Thoracic aorta (tissue), 2 donors: ENCODE results near the gene F8. TPM values are rescaled to one million over a fixed set of nuclear protein-coding genes. Genes with fewer than 3 reads are reported as not detected.

Experiments
- ATAC-seq: fragments of 150-250 bp; one replicate; pipeline ENCODE4 v1.8.0; 2017; ENCODE audit warnings: low read depth; ENCODE audit not compliant: insufficient number of reproducible peaks, low FRiP score
- DNase-seq: peaks from one replicate; pipeline ENCODE4 v3.0.0-alpha.2; 2020; ENCODE audit warnings: low spot score
- H3K27ac ChIP-seq, 2 donors: fragments of 200-600 bp; sonication (generic); 1 replicate in 1 of 2; 2 replicates in 1 of 2; pipeline ENCODE4 v1.5.1; 2016; ENCODE audit warnings: mild to moderate bottlenecking in 2 of 2, moderate library complexity in 2 of 2
- H3K27me3 ChIP-seq: fragments of 200-600 bp; sonication (generic); replicated peaks from 2 replicates; pipeline ENCODE4 v1.6.0; 2016; ENCODE audit warnings: mild to moderate bottlenecking; ENCODE audit not compliant: insufficient read depth
- H3K36me3 ChIP-seq: fragments of 200-600 bp; sonication (generic); one replicate; pipeline ENCODE4 v1.5.1; 2016
- H3K4me1 ChIP-seq, 2 donors: fragments of 200-600 bp; sonication (generic); 1 replicate in 1 of 2; 2 replicates in 1 of 2; pipeline versions ENCODE4 v1.5.1 to v1.6.0; 2016; ENCODE audit warnings: low read depth in 2 of 2, mild to moderate bottlenecking in 1 of 2; ENCODE audit not compliant: control insufficient read depth in 1 of 2
- H3K4me3 ChIP-seq: fragments of 200-600 bp; sonication (generic); 2 replicates; pipeline ENCODE4 v1.5.1; 2016; ENCODE audit warnings: mild to moderate bottlenecking
- H3K9me3 ChIP-seq: fragments of 200-600 bp; sonication (generic); 2 replicates; pipeline ENCODE4 v1.5.1; 2016
- CTCF ChIP-seq: fragments of 200-600 bp; sonication (generic); IDR thresholded peaks from one replicate; pipeline ENCODE4 v1.5.1; 2019; ENCODE audit warnings: antibody characterized with exemption
- total RNA-seq, 2 donors: library from RNA; depleted of rRNA; stranded (reverse); fragments of >200 nt; gene quantifications; one replicate each; pipeline versions ENCODE4 v1.1.0 to v1.2.3, GENCODE V29; 2016

Gene F8
- total RNA-seq, 2 donors from 2014 or later = 7.7 to 18.1 TPM

DNA sequence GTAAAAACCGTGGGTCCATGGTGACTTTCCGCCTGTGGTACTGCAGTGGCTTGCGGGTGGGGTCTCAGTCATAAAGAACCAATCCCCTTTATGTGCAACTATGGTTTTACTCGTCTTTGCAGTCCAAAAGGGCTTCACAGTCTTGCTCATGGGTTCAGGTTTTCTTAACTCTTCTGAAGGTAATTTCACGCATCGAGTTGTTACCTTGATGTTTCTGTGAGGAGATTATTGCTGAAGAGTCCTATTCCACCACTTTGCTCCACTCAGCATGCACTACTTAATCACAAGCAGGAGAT, 41.5 kb downstream of the F8 start:
- no peak for DNase-seq
- Histone ChIP-seq H3K4me1 (no peaks in the 10 kb centered on the region), H3K36me3 (no peaks in the 10 kb centered on the region), H3K27ac (no peak overlapping the region), H3K9me3 (no peaks in the 10 kb centered on the region), H3K4me3 (peak overlapping the region; percentile 71), H3K27me3 (no peaks in the 10 kb centered on the region)
- no peak for TF ChIP-seq CTCF
- no peak for ATAC-seq

DNA sequence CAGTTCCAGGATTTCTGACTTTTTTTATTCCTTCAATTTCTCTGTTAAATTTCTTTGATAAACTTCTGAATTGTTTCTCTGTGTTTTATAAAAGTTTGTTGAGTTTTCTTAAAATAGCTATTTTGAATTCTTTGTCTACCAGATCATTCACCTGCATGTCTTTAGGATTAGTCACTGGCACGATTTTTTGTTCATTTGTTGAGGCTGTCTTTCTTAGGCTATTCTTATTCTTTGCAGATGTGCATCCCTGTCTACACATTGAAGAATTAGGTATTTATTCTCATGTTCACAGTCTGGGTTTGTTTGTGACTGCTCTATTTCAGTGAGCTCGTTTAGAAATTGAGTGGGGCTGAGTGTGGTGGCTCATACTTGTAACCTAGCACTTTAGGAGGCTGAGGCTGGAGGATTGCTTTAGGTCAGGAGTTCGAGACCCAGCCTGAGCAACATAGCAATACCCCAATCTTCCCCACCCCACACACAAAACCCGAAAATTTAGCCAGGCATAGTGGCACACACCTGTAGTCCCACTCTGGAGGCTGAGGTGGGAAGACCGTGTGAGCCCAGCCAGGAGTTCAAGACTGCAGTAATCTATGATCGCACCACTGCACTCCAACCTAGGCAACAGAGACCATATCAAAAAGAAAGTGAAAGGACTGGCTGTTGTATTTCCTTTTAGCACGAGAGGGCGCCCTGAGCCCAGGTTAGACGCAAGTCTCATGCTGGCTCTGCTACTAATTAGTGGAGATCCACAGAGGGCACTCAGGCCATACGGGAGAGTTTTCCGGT, 42.0 kb downstream of the F8 start:
- no peaks in the 10 kb centered on the region for H3K27me3 ChIP-seq
- peak; percentile 63 for TF ChIP-seq CTCF
- ATAC-seq (no peak), DNase-seq (peak; percentile 7)
- no peaks in the 10 kb centered on the region for H3K9me3 ChIP-seq
- H3K4me1 ChIP-seq = no peaks in the 10 kb centered on the region
- no peaks in the 10 kb centered on the region for H3K36me3 ChIP-seq
- no peak overlapping the region for H3K27ac ChIP-seq
- H3K4me3 ChIP-seq = peak overlapping the region; percentile 71

GRCh38 chrX:154979629-154980028, 42.9 kb downstream of the F8 start:
- Histone ChIP-seq H3K4me1 (no peaks in the 10 kb centered on the region), H3K4me3 (no peak overlapping the region), H3K27me3 (no peaks in the 10 kb centered on the region), H3K36me3 (no peaks in the 10 kb centered on the region), H3K9me3 (no peaks in the 10 kb centered on the region), H3K27ac (no peak overlapping the region)
- no peak for DNase-seq
- ATAC-seq = no peak
- no peak for TF ChIP-seq CTCF

GRCh38 chrX:154968353-154968752, 54.2 kb downstream of the F8 start:
- Histone ChIP-seq H3K4me3 (no peak overlapping the region), H3K27ac (no peak overlapping the region)
- no peak for TF ChIP-seq CTCF

DNA sequence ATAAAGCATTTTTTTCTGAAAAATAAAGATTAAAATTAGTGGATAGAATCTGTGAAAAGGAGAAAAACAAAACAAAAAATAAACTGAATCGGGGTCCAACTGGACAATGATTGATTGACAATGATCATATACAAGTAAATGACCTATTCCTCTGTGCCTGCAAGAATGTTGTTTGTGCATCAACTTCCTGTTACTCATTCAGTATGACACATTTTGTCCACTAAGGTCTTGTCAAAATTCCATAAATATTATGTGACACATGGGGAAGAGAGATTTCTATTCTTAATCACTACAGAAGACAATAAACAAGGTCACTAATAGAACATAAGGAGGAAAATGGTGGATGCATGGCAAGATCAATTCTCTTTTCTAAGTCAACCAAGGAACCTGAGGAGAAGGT, 54.9 kb downstream of the F8 start:
- H3K4me1 ChIP-seq = no peaks in the 10 kb centered on the region
- no peak overlapping the region for H3K27ac ChIP-seq
- H3K9me3 ChIP-seq = no peaks in the 10 kb centered on the region
- H3K27me3 ChIP-seq = no peaks in the 10 kb centered on the region
- TF ChIP-seq CTCF = no peak
- no peaks in the 10 kb centered on the region for H3K36me3 ChIP-seq
- ATAC-seq (no peak), DNase-seq (no peak)
- H3K4me3 ChIP-seq = no peak overlapping the region

More at GRCh38 chrX:154968353-154968752, 54.2 kb downstream of the F8 start:
- ATAC-seq (no peak), DNase-seq (no peak)
- Histone ChIP-seq H3K36me3 (no peaks in the 10 kb centered on the region), H3K9me3 (no peaks in the 10 kb centered on the region), H3K27me3 (no peaks in the 10 kb centered on the region), H3K4me1 (no peaks in the 10 kb centered on the region)
